NK-92 (cell line): Measurements from ENCODE around the gene FOSL1.
A peak's percentile ranks its signal among the peaks of the same experiment; 100 is the strongest.
"Not testable (repeated sequence)": the region's sequence is repeated elsewhere in the genome, so short reads cannot be mapped to it uniquely, and the experiment has no call there.

Experiments used
- DNase-seq: peaks from one replicate; lab custom pipeline; 2025; ENCODE audit not compliant: unreplicated experiment; lab: John Stamatoyannopoulos, UW

FOSL1 gene

GRCh38 chr11:65896034-65896999, 3.9 kb downstream of the FOSL1 start:
- DNase-seq = no peak

- no peak for DNase-seq
Measured at GRCh38 chr11:65895482-65895981, 4.7 kb downstream of the FOSL1 start.

- DNase-seq = no peak
Measured at GRCh38 chr11:65894034-65894591, 6.1 kb downstream of the FOSL1 start.

- DNase-seq = no peak
Measured at GRCh38 chr11:65892661-65893317, 7.4 kb downstream of the FOSL1 start.

GRCh38 chr11:65892137-65892540, 8.0 kb downstream of the FOSL1 start:
- not testable (repeated sequence) for DNase-seq

- DNase-seq = no peak
Measured at GRCh38 chr11:65891219-65892136, 8.7 kb downstream of the FOSL1 start.

GRCh38 chr11:65890324-65891218, 9.6 kb downstream of the FOSL1 start, which contains the start of gene CCDC85B:
Gene CCDC85B (plus strand): TSS chr11:65890673. CDS start chr11:65890784, 111 bp downstream.
- peak; percentile 72 for DNase-seq

- DNase-seq = peak; percentile 58
Measured at GRCh38 chr11:65888163-65888814, 11.9 kb downstream of the FOSL1 start, which contains the start of gene FIBP. Gene FIBP (minus strand): TSS chr11:65888471. CDS start chr11:65888418, 53 bp downstream.

- DNase-seq = no peak
Measured at GRCh38 chr11:65887723-65888162, 12.4 kb downstream of the FOSL1 start.

GRCh38 chr11:65886826-65887722, 13.1 kb downstream of the FOSL1 start:
- no peak for DNase-seq

GRCh38 chr11:65885808-65886536, 14.2 kb downstream of the FOSL1 start:
- no peak for DNase-seq

GRCh38 chr11:65885231-65885630, 15.0 kb downstream of the FOSL1 start:
- DNase-seq = no peak

- no peak for DNase-seq
Measured at GRCh38 chr11:65884716-65885092, 15.5 kb downstream of the FOSL1 start.

GRCh38 chr11:65883786-65884715, 16.1 kb downstream of the FOSL1 start:
- DNase-seq = no peak

- no peak for DNase-seq
Measured at GRCh38 chr11:65883058-65883761, 17.0 kb downstream of the FOSL1 start.
